ENCODE results near the gene UBASH3A. TPM values are rescaled to one million over a fixed set of nuclear protein-coding genes. Genes with fewer than 3 reads are reported as not detected.

Gene UBASH3A
- total RNA-seq, 1 experiment from 2014 or later, result 0.07 TPM

DNA sequence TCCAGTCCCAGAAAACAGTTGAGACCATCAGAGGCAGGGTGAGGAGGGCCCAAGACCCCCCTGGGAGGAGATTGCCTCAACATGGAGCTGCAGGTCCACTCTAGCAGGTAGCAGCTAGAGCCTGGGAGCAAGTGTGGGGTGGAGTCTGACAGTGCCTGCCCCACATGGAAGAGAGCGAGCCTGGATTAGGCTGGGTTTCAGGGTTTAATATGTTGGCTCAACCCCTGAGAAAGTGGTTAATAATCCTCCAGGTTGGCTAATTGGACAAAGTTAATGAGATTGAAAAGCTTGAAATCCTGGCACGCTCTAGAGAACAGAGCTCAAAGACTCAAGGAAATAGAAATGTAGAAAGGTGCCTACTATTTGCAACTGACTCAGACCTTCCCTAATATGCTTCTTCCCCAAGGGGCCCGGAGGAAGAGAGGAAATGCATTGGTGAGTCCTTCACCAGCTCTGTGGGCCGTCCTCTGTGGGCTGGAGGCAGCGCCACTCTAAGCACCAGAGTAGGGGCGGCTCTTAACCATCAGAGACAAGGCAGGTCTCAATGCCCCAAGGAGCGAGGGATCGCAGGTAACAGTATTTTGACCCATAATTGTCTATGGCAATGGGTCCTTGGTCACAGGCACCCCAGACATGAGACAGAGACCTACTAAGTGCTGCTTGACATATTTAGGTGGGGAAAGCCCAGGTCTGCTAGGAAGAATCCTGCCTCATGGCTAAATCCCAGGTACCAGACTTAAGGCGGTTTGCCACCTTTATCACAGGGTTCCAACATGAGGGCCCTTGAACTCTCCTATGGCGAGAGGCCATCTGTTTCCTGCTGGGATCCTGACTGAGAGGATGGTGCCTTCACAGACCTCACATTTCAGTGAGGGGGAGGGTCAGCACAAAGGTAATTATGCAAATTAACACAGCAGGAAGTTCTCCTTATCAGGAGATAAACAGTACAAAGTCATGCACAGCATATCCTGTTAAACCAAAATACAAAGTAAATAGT, 58.5 kb downstream of the UBASH3A start:
- Histone ChIP-seq H4K20me1 (ENCODE audit: insufficient read depth) (no peaks in the 10 kb centered on the region), H3K4me1 (ENCODE audit: control insufficient read depth in 1 of 2, insufficient read depth in 2 of 2, low read length in 2 of 2) (peaks cover 2 to 10% of the 10 kb centered on the region in 2 experiments; a peak in 1 of 4 replicates), H2AFZ (ENCODE audit: low read depth, low read length, poor library complexity, severe bottlenecking) (no peak overlapping the region), H3K79me2 (ENCODE audit: insufficient read depth, low read length) (no peaks in the 10 kb centered on the region), H3K4me2 (ENCODE audit: low read length) (no peak overlapping the region), H3K27ac (ENCODE audit: low read depth, low read length) (no peak overlapping the region), H3K27me3 (ENCODE audit: insufficient read depth, low read length) (no peaks in the 10 kb centered on the region), H3K9ac (ENCODE audit: low read length) (no peak overlapping the region), H3K9me2 (ENCODE audit: insufficient read depth) (no peaks in the 10 kb centered on the region), H3K9me3 (ENCODE audit: control insufficient read depth in 1 of 2, insufficient read depth in 1 of 2, low read depth in 1 of 2, low read length in 2 of 2) (no peaks in the 10 kb centered on the region), H3K36me3 (ENCODE audit: control insufficient read depth in 1 of 2, insufficient read depth in 2 of 2, low read length in 2 of 2) (no peaks in the 10 kb centered on the region), H3K4me3 (replicated peaks in 1 of 2; ENCODE audit: low read depth in 1 of 2, low read length in 2 of 2) (no peak overlapping the region)
- ChIA-PET CTCF (no interaction called here), POLR2A (no interaction called here), RAD21 (ENCODE audit: low non-redundant PET in 1 of 2, low total read pairs in 2 of 2, uncharacterized antibody in 2 of 2, unreplicated experiment in 2 of 2) (no interaction called here)
- DNase-seq (ENCODE audit: low read depth, low spot score), result no peak
- no TSS peak for BruUV-seq (replicated peaks)
- no peak for TF ChIP-seq POLR2A (IDR thresholded peaks at IDR 0.05; ENCODE audit: borderline replicate concordance, extremely low read depth, insufficient read depth, insufficient read length)
- no peak for TF ChIP-seq FOSL1 (IDR thresholded peaks at IDR 0.05; ENCODE audit: low read depth)
- no peak for TF ChIP-seq POLR2AphosphoS5 (IDR thresholded peaks at IDR 0.05; ENCODE audit: low read depth, low read length)
- TF ChIP-seq SP1 (IDR thresholded peaks at IDR 0.05; ENCODE audit: low read depth), result no peak
- TF ChIP-seq EZH2phosphoT487 (IDR thresholded peaks at IDR 0.05; ENCODE audit: borderline replicate concordance), result no peak
- TF ChIP-seq, protein P1, sequence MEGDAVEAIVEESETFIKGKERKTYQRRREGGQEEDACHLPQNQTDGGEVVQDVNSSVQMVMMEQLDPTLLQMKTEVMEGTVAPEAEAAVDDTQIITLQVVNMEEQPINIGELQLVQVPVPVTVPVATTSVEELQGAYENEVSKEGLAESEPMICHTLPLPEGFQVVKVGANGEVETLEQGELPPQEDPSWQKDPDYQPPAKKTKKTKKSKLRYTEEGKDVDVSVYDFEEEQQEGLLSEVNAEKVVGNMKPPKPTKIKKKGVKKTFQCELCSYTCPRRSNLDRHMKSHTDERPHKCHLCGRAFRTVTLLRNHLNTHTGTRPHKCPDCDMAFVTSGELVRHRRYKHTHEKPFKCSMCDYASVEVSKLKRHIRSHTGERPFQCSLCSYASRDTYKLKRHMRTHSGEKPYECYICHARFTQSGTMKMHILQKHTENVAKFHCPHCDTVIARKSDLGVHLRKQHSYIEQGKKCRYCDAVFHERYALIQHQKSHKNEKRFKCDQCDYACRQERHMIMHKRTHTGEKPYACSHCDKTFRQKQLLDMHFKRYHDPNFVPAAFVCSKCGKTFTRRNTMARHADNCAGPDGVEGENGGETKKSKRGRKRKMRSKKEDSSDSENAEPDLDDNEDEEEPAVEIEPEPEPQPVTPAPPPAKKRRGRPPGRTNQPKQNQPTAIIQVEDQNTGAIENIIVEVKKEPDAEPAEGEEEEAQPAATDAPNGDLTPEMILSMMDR (IDR thresholded peaks at IDR 0.05 in 2 of 3, conservative IDR thresholded peaks at IDR 0.05 in 1 of 3; ENCODE audit: borderline replicate concordance in 1 of 3, insufficient read depth in 1 of 3, low read depth in 2 of 3, low read length in 2 of 3), result no peak
- TF ChIP-seq, protein P2, sequence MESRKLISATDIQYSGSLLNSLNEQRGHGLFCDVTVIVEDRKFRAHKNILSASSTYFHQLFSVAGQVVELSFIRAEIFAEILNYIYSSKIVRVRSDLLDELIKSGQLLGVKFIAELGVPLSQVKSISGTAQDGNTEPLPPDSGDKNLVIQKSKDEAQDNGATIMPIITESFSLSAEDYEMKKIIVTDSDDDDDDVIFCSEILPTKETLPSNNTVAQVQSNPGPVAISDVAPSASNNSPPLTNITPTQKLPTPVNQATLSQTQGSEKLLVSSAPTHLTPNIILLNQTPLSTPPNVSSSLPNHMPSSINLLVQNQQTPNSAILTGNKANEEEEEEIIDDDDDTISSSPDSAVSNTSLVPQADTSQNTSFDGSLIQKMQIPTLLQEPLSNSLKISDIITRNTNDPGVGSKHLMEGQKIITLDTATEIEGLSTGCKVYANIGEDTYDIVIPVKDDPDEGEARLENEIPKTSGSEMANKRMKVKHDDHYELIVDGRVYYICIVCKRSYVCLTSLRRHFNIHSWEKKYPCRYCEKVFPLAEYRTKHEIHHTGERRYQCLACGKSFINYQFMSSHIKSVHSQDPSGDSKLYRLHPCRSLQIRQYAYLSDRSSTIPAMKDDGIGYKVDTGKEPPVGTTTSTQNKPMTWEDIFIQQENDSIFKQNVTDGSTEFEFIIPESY (IDR thresholded peaks at IDR 0.05; ENCODE audit: extremely low read depth, insufficient replicate concordance, low read length), result no peak
- TF ChIP-seq EGR1 (IDR thresholded peaks at IDR 0.05; ENCODE audit: low read depth), result no peak
- TF ChIP-seq, protein P3, sequence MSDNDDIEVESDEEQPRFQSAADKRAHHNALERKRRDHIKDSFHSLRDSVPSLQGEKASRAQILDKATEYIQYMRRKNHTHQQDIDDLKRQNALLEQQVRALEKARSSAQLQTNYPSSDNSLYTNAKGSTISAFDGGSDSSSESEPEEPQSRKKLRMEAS (IDR thresholded peaks at IDR 0.05), result no peak
- TF ChIP-seq TCF7L2 (IDR thresholded peaks at IDR 0.05; ENCODE audit: borderline replicate concordance, extremely low read depth, insufficient read depth, insufficient read length), result no peak
- no peak for TF ChIP-seq CEBPB (IDR thresholded peaks at IDR 0.05; ENCODE audit: low read depth)
- TF ChIP-seq SIN3A (IDR thresholded peaks at IDR 0.05; ENCODE audit: low read depth), result no peak
- no peak for TF ChIP-seq ZFX (IDR thresholded peaks at IDR 0.05)
- TF ChIP-seq YY1 (IDR thresholded peaks at IDR 0.05; ENCODE audit: extremely low read depth, insufficient replicate concordance, low read depth, low read length), result no peak
- TF ChIP-seq, protein P4, sequence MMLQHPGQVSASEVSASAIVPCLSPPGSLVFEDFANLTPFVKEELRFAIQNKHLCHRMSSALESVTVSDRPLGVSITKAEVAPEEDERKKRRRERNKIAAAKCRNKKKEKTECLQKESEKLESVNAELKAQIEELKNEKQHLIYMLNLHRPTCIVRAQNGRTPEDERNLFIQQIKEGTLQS (IDR thresholded peaks at IDR 0.05), result no peak
- TF ChIP-seq EZH2 (IDR thresholded peaks at IDR 0.05), result no peak
- TF ChIP-seq SRF (IDR thresholded peaks at IDR 0.05; ENCODE audit: low read depth), result no peak
- TF ChIP-seq JUND (IDR thresholded peaks at IDR 0.05), result no peak
- no peak for TF ChIP-seq ELF1 (IDR thresholded peaks at IDR 0.05; ENCODE audit: borderline replicate concordance, low read depth)
- TF ChIP-seq RAD21 (IDR thresholded peaks at IDR 0.05; ENCODE audit: low read depth), result no peak
- ATAC-seq, result no peak
- intact Hi-C loops (cut with micrococcal nuclease), result no loop called here

Measured in HCT116 (cell line).